NCI-H82 treated with DMSO at 0.1 percent for 48 hours (cell line): ENCODE measurements around the gene ANGPTL4.
"Not testable (repeated sequence)": the region's sequence is repeated elsewhere in the genome, so short reads cannot be mapped to it uniquely, and the experiment has no call there.

Experiments
- DNase-seq: peaks from one replicate; lab custom pipeline; 2025; ENCODE audit not compliant: unreplicated experiment; lab: John Stamatoyannopoulos, UW

Gene ANGPTL4

GRCh38 chr19:8361921-8362793, 1.8 kb upstream of the ANGPTL4 start:
- no peak for DNase-seq

GRCh38 chr19:8366121-8366581, 2.2 kb downstream of the ANGPTL4 start:
- no peak for DNase-seq

DNA sequence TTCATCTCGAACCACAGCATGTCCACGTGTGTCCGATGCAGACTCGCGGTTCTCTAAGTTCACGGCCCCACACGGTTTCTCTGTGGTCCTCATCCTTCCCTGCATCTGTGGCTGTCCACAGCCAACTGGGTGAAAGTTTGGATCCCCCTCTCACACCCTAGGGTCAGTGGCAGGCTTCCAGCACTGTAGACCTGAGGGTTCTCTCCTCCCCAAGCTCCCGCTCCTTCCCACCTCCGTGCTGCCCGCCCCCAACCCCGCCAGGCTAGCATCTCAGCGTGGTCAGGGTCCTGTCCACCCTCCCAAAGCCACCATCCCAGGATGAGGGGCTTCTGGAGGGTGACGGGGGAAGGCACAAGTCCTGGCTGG, 3.0 kb downstream of the ANGPTL4 start:
- DNase-seq, result no peak

GRCh38 chr19:8367327-8368001, 3.5 kb downstream of the ANGPTL4 start:
- DNase-seq, result no peak

DNA sequence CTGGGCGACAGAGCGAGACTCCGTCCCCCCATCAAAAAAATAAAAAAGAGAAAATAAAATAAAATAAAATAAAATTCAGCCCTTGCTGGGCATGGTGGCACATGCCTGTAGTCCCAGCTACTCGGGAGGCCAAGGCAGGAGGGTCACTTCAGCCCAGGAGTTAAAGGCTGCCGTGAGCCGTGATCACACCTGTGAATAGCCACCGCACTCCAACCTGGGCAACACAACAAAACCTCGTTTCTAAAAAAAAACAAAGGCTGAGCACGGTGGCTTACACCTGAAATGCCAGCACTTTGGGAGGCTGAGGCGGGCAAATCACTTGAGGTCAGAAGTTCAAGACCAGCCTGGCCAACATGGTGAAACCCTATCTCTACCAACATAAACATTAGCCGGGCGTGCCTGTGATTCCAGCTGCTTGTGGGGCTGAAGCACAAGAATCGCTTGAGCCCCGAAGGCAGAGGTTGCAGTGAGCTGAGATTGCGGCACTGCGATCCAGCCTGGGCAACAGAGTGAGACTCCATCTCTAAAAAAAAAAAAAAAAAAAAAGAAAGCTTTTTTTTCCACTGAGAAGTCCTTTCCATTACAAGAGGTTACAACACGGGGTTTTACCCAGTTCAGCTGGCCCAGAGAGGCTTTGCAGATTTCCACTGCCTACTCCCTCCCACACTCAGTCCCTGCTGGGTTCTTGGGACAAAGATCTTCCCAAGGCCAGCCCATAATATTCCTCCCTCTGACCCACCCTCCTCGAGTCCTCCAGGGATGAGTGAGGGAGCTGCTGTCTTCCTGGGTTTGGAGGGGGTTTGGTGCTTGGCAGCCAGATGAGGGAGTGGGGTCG, 6.4 kb downstream of the ANGPTL4 start:
- DNase-seq, result no peak

DNA sequence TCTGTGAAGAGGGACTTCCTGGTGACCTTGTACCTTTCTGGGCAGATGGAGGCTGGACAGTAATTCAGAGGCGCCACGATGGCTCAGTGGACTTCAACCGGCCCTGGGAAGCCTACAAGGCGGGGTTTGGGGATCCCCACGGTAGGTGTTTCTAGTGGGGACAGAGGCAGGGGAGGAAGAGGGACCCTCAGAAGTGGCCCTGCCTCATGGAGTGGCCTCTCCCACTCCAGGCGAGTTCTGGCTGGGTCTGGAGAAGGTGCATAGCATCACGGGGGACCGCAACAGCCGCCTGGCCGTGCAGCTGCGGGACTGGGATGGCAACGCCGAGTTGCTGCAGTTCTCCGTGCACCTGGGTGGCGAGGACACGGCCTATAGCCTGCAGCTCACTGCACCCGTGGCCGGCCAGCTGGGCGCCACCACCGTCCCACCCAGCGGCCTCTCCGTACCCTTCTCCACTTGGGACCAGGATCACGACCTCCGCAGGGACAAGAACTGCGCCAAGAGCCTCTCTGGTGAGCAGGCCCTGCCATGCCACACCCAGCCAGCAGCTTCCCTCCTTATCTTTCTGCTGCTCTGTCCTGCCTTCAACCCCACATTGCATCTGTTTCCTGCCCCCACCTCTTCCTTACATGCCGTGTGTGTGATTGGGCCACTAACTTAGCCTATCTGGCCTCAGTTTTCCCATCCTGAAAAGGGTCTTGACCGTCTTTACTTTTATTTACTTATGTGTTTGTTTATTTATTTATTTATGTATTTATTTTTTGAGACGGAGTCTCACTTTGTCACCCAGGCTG, 7.3 kb downstream of the ANGPTL4 start:
- no peak for DNase-seq

DNA sequence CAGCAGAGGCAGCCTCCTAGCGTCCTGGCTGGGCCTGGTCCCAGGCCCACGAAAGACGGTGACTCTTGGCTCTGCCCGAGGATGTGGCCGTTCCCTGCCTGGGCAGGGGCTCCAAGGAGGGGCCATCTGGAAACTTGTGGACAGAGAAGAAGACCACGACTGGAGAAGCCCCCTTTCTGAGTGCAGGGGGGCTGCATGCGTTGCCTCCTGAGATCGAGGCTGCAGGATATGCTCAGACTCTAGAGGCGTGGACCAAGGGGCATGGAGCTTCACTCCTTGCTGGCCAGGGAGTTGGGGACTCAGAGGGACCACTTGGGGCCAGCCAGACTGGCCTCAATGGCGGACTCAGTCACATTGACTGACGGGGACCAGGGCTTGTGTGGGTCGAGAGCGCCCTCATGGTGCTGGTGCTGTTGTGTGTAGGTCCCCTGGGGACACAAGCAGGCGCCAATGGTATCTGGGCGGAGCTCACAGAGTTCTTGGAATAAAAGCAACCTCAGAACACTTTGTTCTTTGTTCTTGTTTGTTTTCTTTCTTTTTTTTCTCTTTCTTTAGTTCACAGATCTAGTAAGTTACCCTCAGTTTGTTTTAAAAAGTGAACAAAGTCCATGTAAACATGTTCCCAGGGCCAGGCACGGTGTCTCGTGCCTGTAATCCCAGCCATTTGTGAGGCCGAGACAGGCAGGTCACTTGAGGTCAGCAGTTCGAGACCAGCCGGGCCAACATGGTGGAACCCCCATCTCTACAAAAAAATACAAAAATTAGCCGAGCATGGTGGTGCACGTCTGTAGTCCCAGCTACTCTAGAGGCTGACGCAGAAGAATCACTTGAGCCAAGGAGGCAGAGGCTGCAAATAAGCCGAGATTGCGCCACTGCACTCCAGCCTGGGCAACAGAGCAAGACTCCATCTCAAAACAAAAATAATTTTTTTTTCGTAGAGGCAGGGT, 10.2 kb downstream of the ANGPTL4 start:
- DNase-seq, result no peak

GRCh38 chr19:8375766-8376165, 11.8 kb downstream of the ANGPTL4 start:
- not testable (repeated sequence) for DNase-seq

GRCh38 chr19:8376373-8376974, 12.5 kb downstream of the ANGPTL4 start:
- not testable (repeated sequence) for DNase-seq

GRCh38 chr19:8377598-8377997, 13.6 kb downstream of the ANGPTL4 start:
- DNase-seq, result no peak

DNA sequence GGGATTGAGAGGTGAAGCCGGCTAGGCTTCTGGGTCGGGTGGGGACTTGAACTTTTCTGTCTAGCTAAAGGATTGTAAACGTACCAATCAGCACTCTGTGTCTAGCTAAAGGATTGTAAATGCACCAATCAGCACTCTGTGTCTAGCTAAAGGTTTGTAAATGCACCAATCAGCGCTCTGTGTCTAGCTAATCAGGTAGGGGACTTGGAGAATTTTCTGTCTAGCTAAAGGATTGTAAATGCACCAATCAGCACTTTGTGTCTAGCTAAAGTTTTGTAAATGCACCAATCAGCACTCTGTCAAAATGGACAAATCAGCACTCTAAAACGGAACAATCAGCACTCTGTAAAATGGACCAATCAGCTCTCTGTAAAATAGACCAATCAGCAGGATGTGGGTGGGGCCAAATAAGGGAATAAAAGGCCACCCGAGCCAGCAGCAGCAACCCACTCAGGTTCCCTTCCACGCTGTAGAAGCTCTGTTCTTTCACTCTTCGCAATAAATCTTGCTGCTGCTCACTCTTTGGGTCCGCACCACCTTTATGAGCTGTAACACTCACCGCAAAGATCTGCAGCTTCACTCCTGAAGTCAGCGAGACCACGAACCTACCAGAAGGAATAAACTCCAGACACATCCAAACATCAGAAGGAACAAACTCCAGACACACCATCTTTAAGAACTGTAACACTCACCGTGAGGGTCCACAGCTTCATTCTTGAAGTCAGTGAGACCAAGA, 15.4 kb downstream of the ANGPTL4 start:
- DNase-seq, result not testable (repeated sequence)

GRCh38 chr19:8384569-8384968, 20.6 kb downstream of the ANGPTL4 start:
- not testable (repeated sequence) for DNase-seq

DNA sequence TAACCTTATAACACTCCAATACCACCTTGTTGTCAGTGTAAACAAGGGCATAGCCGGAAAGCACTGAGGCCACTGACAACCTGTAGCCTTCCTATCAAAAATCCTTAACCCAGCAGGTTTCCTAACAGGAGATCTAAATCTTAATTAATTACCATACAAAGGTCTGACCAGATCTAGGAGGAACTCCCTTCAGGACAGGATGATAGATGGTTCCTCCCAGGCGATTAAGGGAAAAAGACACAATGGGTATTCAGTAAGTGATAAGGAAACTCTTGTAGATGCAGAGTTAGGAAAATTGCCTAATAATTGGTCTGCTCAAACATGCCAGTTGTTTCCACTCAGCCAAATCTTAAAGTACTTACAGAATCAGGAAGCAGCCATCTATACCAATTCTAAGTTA, 21.1 kb downstream of the ANGPTL4 start:
- DNase-seq, result not testable (repeated sequence)

GRCh38 chr19:8385566-8385965, 21.6 kb downstream of the ANGPTL4 start:
- DNase-seq, result not testable (repeated sequence)

DNA sequence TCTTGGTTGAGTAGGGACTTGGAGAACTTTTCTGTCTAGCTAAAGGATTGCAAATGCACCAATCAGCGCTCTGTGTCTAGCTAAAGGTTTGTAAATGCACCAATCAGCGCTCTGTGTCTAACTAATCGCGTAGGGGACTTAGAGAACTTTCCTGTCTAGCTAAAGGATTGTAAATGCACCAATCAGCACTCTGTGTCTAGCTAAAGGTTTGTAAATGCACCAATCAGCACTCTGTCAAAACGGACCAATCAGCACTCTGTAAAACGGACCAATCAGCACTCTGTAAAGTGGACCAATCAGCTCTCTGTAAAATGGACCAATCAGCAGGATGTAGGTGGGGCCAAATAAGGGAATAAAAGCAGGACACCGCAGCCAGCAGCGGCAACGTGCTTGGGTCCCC, 22.5 kb downstream of the ANGPTL4 start:
- not testable (repeated sequence) for DNase-seq

DNA sequence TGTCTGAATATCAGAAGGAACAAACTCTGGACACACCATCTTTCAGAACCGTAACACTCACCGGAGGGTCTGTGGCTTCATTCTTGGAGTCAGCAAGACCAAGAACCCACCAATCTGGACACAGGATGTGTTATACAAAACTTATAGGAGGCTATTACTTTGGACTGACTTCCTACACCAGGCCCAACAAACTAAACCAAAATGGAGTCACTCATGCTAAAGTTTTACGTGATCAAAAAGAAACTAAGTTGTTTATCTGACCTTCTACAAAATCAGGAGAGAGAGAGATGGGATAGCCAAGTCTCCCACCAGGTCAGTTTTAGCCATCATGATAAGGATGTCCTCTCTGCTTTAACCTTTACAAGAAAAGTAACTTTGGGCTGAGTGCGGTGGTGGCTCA, 23.0 kb downstream of the ANGPTL4 start:
- DNase-seq, result no peak

GRCh38 chr19:8387688-8388611, 24.0 kb downstream of the ANGPTL4 start:
- no peak for DNase-seq
